ENCODE measurements around the gene TUSC2. TPM values are rescaled to one million over a fixed set of nuclear protein-coding genes. Genes with fewer than 3 reads are reported as not detected.

The TUSC2 gene
- total and polyA plus RNA-seq, 2 of the 13 experiments (the other 11 are each of a cell fraction or from before 2014, with no cell fraction given), result 36.7 to 39.1 TPM

DNA sequence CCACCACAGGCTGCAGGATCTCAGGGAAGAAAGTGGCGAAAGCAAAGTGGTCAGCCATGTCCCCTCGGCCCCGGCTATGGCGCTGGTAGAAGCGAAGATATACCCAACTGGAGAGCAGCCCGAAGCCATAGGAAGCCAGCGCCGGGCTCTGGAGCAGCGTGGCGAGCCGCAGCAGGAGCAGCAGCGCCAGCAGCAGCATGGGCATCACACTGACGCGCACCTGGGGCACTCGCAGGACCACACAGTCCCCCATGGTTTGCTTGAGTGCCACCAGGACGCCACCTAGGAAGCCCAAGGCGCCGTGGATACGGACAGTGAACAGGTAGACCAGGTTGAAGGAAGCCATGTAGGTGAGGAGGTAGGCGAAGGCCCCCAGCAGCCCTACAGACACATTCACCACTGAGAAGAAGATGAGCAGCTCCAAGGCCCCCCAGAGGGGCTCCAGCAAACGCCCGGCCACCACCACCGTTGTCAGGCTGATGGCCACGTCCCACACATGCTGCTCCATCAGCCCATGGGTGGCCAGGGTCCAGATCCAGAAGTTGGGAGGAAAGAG is 30.4 kb upstream of the TUSC2 start (continued):
- TF ChIP-seq, protein P1, sequence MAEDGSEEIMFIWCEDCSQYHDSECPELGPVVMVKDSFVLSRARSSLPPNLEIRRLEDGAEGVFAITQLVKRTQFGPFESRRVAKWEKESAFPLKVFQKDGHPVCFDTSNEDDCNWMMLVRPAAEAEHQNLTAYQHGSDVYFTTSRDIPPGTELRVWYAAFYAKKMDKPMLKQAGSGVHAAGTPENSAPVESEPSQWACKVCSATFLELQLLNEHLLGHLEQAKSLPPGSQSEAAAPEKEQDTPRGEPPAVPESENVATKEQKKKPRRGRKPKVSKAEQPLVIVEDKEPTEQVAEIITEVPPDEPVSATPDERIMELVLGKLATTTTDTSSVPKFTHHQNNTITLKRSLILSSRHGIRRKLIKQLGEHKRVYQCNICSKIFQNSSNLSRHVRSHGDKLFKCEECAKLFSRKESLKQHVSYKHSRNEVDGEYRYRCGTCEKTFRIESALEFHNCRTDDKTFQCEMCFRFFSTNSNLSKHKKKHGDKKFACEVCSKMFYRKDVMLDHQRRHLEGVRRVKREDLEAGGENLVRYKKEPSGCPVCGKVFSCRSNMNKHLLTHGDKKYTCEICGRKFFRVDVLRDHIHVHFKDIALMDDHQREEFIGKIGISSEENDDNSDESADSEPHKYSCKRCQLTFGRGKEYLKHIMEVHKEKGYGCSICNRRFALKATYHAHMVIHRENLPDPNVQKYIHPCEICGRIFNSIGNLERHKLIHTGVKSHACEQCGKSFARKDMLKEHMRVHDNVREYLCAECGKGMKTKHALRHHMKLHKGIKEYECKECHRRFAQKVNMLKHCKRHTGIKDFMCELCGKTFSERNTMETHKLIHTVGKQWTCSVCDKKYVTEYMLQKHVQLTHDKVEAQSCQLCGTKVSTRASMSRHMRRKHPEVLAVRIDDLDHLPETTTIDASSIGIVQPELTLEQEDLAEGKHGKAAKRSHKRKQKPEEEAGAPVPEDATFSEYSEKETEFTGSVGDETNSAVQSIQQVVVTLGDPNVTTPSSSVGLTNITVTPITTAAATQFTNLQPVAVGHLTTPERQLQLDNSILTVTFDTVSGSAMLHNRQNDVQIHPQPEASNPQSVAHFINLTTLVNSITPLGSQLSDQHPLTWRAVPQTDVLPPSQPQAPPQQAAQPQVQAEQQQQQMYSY (CRISPR knock-in tag; IDR thresholded peaks at IDR 0.05), result no peak
- 0 out of 2 replicates have a peak, but pooled peaks have one; percentile 48 for TF ChIP-seq ZNF776 (CRISPR knock-in tag; IDR thresholded peaks at IDR 0.05)
- peak; percentile 1 for TF ChIP-seq ZC3H13 (CRISPR knock-in tag; IDR thresholded peaks at IDR 0.05)
- TF ChIP-seq ZNF121 (CRISPR knock-in tag; IDR thresholded peaks at IDR 0.05), result no peak
- TF ChIP-seq ZNF20 (CRISPR knock-in tag; IDR thresholded peaks at IDR 0.05), result no peak
- no peak for TF ChIP-seq TP53 (CRISPR knock-in tag; conservative IDR thresholded peaks at IDR 0.05)
- peak; percentile 29; the same call in 1 of the 2 replicates for TF ChIP-seq ZNF839 (CRISPR knock-in tag; IDR thresholded peaks at IDR 0.05; ENCODE audit: borderline replicate concordance)
- no peak for TF ChIP-seq ZNF12 (CRISPR knock-in tag; IDR thresholded peaks at IDR 0.05)
- 0 out of 2 replicates have a peak, but pooled peaks have one; percentile 0 for TF ChIP-seq ZSCAN29 (CRISPR knock-in tag; conservative IDR thresholded peaks at IDR 0.05)
- TF ChIP-seq, protein P2, sequence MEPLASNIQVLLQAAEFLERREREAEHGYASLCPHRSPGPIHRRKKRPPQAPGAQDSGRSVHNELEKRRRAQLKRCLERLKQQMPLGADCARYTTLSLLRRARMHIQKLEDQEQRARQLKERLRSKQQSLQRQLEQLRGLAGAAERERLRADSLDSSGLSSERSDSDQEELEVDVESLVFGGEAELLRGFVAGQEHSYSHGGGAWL (CRISPR knock-in tag; IDR thresholded peaks at IDR 0.05), result no peak
- no peak for TF ChIP-seq SAFB2 (CRISPR knock-in tag; IDR thresholded peaks at IDR 0.05; ENCODE audit: borderline replicate concordance, low read depth)

Measured in HepG2 (cell line).